GM18502 (cell line): ENCODE data around the gene P2RY11.

Source experiments
- ATAC-seq: cut with Tn5 transposase; IDR thresholded peaks from one replicate; pipeline ENCODE4 v1.9.1; 2021; ENCODE audit warnings: mild to moderate bottlenecking; ENCODE audit not compliant: unreplicated experiment, poor library complexity

P2RY11 gene

DNA sequence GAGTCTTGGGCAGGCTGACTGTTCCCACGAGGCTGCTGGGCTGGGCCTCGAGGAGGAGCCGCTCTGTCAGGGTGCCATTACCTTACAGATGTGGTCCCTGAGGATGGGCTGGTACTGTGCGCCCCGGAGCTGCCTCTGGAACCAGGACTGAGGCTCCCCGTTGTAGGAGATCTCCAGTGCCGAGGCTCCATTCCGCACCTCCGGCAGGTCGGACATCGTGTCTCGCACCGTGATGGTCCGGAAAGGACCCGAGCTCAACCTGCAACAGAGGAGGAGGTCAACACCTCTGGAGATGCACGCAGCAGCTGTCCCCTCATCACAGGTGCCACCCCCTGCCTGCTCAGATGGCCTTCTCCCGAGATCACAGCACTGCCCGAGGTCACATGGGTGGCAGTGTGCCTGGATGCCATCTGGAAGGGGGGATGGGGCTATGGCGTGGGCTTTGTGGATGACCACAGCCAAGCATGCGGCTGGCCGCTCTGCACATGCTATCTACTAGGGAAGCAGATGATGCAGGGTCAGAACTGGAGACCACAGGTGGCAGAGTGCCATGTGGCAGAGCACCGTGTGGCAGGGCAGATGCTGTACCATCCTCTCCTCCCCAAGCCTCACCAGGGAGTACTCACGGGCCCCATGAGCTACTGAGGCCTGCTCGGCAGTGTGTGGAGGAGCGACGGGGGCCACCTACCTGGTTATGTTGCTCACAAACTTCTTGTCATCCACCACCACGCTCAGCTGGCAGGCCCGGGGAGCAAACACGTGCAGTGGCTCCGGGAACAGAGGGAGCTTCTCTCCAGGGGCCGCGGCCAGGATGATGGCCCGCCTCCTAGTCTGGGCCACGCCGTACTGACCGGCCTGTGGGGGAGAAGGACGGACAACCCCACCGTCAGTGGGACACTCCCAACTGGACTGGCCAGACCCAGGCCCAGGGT, 26.5 kb downstream of the P2RY11 start:
- no peak for ATAC-seq

DNA sequence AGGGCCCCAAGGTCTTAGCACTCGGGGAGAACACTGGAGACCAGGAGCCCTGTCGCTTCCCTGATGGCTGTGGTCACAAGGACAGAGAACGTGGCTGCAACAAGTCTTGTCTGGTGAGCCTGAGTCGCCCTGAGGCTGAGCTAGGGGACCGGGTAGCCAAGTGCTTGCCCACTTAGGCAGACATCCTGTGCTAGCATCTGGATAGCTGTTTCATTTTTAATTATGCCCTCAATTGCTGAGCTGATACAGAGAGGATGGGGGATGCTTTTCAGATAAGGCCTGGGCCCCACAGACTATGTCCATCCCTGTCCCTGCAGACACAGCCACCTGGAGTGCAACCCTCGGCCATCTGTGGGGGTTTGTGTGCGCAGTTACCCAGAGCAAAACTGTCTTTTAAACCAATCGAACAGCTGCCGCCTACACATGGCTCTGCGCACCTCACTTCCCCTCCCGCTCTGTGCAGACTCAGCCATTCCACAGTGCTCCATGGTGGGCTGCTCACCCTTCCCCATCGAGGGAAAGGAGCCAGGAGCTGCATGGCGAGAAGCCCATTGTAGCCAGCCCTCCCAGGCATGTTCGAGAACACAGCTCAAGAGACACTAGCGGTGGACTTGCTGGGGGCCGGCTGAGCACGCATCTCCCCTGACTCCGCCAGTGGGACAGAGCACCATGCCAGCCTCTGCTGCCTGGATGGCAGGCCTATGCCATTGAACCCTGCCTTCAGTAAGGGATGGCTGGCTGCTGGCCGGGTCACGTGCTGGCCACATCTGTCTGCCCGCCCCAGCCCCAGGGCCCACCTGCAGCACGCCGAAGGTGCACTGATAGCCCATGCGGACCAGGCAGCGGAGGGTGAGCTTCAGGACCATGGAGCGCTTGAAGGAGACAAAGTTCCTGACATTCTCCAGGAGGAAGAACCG, 27.6 kb downstream of the P2RY11 start:
- no peak for ATAC-seq

DNA sequence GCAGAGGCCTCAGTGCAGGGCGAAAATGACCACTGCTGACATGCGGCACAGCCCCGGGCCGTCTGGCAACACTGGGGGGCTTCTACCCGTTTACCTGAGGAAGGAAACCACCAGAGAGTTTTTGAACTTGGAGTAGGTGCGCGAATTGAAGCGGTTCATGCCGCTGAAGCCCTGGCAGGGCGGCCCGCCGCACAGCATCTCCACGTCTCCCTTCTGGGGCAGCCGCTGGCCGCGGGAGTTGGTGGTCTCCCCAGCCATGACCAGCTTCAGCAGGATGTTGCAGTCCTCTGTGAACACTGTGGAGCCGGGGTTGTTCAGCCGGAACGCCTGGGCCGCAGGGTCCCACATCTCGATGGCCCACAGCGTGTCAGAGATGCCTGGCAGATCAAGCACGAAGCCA, 28.5 kb downstream of the P2RY11 start:
- no peak for ATAC-seq

DNA sequence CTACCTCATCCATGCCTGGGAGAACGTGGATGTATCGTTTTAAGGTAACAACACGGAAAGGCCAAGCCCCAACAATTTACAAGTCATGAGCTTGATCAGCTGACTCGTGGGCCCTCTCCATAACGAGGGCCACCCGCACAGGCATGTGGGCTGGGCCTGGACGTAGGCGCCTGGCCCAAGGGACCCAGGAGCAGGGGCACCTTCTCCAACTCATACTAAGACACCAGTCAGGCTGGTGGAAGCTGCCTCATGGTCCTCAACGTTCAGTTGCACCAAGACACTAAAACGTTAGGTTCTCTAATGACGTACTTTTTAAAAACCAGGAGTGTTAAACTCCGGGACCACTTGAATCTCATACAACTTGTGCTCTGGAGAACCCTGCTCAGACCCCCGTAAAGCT, 30.0 kb downstream of the P2RY11 start:
- ATAC-seq, result no peak

DNA sequence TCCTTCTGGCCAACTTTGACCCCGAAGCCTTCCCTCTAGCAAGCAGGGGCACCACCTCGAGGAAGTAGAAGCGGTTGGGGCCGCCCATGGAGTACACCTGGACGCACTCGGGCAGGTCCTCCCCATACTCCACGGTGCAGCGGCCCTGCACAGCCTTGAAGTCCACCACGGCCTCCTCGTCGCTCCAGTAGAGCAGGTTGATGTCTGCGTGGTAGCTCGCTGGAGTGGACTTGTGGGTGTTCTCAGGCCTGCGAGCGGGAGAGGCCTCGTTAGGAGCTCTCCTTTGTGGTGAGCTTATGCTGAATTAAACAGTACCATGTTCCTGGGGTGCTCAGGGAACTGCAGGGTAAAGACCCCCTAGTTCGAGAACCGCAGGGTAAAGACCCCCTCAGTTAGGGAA, 30.5 kb downstream of the P2RY11 start:
- no peak for ATAC-seq

DNA sequence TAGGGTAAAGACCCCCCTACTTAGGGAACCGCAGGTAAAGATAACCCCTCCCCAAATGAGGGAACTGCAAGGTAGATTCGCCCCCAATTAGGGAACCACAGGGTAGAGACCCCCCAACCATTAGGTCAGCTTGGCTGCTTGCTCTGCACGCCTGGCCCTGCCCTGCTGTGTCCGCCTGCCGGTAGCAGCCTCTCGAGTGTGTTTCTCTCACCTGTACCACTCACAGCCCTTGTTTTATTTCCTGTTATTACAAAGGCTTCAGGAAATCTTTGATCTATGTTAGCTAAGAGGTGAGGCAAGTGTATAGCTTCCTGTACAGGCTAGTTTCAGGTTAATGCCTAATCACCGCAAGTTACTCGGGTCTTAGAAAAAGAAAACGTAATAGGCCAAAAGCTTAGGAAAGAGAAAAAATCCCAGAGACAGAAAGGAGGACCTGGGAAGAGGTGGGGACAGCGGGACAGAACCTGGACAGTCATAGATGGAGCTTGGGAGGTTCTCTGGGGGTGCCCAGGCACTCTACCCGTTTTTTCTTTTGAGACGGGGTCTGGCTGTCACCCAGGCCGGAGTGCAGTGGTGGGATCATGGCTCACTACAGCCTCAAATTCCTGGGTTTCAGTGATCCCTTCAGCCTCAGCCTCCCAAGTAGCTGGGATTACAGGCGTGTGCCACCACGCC, 31.3 kb downstream of the P2RY11 start:
- ATAC-seq, result no peak

DNA sequence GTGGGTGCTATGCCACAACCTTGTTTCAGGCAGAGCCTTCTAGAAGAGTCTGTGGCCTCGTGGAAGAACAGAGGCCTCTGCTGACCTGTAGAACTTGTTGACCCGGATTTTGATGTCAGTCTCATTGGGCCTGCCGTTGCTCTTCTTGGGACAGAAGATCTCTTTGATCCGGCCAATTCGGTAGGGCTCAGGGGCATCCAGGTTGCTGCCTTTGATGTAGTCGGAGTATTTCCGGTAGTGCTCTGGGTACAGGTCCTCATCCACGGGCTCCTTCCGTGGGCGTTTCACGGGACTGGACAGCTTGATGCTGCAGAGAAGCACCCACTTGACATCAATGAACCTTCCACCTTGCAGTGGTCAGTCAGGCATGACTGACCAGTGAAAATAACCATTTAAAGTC, 32.2 kb downstream of the P2RY11 start:
- no peak for ATAC-seq

DNA sequence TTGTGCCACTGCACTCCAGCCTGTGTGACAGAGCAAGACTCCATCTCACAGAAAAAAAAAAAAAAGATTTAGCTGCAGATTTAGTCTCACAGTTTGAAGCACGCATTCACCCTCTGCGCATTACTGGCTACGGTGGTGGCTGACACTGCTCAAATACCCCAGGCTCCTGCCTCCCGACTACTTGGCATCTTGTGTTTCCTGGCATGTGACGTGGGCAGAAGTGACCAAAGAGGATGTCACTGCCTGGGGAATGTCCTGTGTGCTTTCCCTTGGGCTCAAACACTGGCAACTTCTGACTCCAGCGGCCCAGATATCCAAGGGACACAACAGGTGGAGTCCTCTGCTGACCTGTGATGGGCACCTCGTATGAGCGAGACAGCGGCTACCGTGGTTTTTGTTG, 32.9 kb downstream of the P2RY11 start:
- ATAC-seq, result no peak

DNA sequence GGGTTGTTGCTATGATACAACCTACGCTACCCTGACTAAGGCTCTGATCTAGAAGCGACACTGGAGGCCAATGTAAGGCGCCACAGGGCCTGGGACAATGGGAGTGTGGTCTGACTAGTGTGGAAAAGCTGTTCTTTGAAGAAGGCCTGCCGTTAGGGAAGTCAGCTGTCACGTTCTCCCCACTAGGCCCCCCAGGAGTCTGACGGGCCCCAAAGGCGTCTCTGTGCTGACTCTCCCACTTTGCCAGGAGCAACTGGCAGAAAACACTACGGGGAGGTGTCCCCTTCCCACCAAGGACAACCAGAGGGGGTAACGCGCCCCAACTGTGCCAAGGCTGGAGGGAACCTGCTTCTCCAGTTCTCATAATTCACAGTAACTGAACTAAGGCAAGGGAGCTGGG, 33.5 kb downstream of the P2RY11 start:
- no peak for ATAC-seq

DNA sequence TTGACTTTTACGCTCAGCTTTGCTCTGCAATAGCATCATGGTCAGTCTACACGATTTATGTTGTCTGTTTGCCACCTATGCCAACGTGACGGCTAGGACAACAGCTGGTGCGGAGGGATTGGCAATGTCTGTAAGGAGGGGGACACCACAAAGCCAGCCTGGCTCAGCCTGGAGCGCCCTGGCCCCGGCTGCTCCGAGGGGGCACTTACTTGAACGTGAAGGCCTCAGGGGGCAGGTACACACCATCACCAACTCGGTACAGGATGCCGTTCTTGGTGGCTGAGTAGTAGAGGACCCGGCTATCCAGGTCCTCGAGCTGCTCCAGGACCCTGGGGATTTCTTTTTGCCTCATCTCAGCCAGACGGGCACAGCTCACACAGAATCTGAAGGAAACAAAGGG, 34.6 kb downstream of the P2RY11 start:
- ATAC-seq, result no peak

DNA sequence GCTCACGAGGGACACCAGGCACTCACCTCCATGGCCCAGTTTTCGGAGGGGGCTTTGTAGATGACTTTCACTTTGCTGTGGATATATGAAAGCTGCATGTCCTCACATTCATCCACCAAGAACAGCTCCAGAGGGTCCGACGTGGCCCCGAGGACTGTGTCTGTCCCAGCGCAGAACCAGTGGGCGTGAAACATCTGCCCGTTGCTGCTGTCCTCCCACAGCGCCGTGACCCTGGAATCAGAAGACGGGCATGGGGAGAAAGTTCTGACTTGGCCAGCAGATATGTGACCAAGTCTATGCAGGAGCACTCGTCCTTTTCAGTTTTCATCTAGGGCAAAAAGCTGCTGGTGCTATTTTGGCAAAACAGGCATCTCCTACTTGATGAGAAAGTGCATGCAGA, 37.9 kb downstream of the P2RY11 start:
- ATAC-seq, result no peak

DNA sequence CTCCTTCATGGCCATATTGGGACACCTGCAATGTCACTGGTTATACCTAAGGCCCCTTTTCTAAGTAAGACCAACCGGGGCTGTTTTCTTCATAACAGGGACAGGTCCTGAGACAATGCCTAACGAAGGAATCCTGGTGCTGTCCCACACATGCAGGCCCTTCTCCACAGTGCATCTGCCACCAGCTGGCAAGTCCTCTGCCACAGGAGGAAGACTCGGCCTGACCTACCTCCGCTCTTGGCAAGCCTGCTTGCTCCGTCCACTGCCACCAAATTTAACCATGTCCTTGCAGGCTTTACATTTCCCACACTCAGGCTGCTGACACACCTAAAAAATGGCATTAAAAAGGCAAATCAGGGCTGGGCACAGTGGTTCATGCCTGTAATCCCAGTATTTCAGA, 40.0 kb downstream of the P2RY11 start:
- no peak for ATAC-seq

DNA sequence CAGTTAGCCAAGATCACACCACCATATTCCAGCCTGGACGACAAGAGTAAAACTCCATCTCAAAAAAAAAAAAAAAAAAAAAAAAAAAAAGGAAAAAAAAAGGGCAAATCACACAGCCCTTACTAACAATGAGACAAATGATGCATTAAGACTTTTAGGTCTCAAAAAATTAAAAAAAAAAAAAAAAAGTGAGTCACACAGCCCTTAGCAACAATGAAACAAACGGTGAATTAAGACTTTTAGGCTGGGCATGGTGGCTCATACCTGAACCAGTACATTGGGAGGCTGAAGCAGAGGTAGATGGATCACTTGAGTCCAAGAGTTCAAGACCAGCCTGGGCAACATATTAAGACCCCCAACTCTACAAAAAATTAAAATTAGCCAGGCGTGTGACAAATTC, 40.6 kb downstream of the P2RY11 start:
- no peak for ATAC-seq

DNA sequence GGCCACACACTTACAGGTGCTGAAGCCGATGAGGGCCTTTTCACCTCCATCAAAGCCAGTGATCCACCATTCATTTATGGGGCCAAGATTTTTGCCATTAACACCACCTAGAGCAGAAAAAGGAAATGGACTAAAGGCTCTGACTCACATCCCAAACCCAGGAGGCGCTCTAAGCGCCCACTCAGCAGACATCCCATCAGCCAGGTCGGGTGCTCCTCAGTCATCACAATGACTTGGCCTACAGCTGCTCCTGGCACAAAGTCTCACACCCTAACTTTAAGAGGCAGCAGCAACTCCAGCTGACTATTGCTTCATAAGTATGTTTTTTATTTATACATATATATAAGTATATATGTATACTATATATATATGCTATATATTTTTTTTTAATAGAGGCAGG, 44.3 kb downstream of the P2RY11 start:
- no peak for ATAC-seq

DNA sequence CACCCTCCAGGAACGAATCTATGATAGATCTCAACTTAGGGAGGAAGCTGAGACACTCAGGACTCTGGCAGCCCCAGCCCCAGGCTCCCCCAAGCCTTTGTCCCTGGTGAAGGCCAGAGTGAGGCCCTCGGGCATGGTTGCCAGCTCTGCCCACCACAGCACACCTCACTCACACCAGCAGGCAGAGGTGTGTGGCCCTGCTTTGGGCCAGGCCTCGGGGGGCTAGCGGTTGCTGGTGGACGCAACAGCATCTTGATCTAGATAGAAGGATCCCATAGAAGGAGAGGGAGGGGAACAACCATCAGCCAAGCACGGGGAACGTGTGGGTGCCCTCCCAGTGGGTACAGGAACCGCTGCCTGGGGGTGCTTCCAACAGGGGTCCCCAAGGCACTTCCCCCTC, 46.6 kb downstream of the P2RY11 start:
- no peak for ATAC-seq

DNA sequence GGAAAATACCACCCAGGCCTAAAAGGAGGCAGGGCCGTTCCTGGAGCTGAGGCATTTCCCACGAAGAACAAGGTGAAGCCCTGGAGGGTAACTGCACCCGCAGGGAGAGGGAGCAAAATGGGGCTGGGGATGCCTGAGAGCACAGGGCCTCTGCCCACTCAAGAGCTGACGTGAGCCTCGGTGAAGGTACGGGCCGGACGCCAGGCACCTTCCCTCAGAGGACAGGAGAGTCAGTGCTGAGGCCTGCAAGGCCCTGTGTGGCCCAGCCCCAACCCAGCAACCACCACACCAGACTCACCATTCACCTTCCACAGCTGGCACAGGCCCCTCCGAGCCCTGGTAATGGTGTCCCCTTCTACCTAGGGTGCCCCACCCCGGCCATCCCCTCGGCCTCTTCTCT, 47.0 kb downstream of the P2RY11 start:
- no peak for ATAC-seq

DNA sequence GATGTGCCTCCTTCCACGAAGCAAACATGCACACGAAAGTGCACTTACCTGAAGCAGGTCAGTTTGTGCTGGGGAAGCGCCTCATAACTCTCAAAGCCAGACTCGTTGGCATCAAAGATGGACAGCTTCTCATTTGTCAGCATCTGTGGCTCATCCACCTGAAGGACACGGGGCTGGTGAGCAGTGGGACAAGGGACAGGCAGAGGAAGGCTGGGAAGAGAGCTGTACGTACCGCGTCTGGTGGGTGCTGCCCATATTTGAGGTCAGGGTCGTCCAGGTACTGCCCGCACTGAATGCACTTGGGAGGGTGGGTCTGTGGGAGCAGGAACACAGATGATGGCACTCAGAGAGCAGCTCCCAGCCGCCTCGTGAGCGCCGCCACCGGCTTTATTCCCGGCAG, 48.1 kb downstream of the P2RY11 start:
- ATAC-seq, result no peak

DNA sequence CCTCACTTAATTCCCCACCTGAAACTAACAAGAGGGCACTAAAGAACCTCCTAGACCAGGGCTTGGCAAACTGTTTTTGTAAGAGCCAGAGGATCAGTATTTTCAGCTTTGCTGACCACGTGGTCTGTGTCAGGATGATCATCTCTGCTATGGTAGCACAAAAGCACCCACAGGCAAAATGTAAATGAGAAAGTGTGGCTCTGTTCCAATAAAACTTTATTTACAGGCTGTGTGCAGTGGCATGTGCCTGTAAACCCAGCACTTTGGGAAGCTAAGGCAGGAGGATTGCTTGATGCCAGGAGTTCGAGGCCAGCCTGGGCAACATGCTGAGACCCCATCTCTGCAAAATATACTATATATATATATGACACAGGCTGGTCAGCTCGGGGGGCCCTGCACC, 52.0 kb downstream of the P2RY11 start:
- no peak for ATAC-seq
